ENCODE data around the gene JUP.

DNA sequence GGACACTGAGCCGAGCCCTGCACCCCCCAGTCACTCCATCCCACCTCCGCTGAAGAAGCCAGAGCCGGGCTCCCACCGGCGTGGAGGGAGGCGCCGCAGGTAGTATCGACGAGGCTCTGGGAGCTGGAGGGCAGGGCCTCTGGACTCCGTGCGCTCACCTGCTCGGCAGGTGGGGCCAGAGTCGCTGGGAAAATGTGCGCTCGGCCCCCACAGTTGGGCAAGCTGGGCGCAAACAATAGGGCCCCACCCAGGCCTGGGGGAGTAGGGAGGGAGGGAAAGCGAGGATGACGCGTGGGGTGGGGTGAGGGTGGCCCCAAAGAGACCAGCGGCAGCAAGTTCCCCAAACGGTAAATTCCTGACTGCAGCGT lies 668 bp downstream of the JUP start:
- TF ChIP-seq NFRKB (IDR thresholded peaks at IDR 0.05) (no peak), L3MBTL2 (conservative IDR thresholded peaks at IDR 0.05) (no peak), ELF4 (IDR thresholded peaks at IDR 0.05) (no peak), HDGF (IDR thresholded peaks at IDR 0.05; ENCODE audit: borderline replicate concordance) (no peak), FOXK2 (IDR thresholded peaks at IDR 0.05) (no peak), BHLHE40 (IDR thresholded peaks at IDR 0.05; ENCODE audit: borderline replicate concordance) (no peak), FOXA1 (IDR thresholded peaks at IDR 0.05) (no peak), ZNF384 (IDR thresholded peaks at IDR 0.05) (no peak), ARNT (IDR thresholded peaks at IDR 0.05) (no peak)
